ENCODE measurements around the gene LDLRAD4.
"Not testable (repeated sequence)": the region's sequence is repeated elsewhere in the genome, so short reads cannot be mapped to it uniquely, and the experiment has no call there.

LDLRAD4 gene

DNA sequence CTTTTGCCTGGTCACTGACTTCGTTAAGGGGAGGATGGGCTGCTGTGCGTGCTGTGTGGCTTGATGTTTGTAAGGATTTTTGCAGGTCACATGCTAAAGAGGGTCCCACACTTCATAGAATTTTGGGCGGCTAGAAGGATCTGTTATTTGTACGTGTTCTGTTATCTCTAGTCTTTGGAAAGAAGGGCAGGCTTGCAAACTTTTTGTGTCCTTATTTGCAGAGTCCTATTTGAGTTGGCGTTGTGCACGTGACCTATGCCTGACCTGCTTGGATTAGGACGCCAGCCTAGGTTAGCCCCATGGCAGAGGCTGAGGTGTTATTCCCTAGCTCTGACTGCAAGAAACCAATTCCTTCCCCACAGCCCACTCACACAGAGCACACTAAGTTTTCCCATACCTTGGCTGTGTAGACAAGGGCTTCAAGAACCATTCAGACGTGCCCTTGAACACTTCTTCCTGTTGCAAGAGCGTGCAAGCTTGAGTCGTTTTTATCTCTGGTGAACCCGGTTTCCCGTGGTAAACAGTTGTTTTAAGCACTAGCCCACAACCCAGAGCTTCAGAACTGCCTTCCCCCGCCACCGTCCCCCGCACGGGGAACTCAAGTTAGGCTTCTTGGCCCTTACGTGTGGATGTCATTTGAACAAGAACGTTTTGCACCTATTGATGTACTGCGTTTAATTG lies 94.6 kb downstream of the LDLRAD4 start:
- DNase-seq = no peak

DNA sequence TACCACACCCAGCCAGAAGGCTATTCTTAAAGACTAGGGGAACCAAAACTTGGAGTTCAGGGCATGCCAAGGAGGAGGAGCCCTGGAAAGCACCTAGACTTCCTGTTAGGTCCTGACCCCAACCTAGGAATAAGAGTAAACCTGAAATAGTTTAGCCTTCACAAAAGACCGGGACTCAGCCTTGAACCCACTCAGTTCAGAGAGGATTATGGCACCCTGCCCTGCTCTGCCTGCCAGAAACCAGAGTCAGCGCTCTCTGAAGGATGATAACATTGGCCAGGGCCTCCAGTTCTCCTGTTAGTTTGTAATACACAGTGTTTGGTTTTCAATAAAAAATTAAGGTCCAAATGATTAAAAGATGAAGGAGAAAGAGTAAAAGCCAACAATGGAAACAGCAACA lies 96.4 kb downstream of the LDLRAD4 start:
- no peak for DNase-seq

DNA sequence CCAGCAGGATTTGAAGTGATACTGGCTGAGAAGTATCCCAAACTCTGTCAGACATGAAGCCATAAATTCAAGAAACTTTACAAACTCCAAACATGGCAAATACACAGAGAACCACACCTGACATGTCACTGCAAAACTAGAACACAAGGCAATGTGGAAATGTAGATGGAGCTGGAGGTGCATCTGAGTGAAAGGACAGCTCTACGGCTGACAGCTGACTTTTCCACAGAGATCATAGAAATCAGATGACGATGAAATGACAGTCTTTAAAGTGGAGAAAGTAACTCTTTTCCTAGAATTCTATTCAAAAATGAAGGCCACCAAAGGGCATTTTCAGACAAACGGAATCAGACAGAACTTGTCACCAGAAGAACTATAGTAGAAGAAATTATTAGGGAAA lies 97.5 kb downstream of the LDLRAD4 start:
- DNase-seq = no peak

DNA sequence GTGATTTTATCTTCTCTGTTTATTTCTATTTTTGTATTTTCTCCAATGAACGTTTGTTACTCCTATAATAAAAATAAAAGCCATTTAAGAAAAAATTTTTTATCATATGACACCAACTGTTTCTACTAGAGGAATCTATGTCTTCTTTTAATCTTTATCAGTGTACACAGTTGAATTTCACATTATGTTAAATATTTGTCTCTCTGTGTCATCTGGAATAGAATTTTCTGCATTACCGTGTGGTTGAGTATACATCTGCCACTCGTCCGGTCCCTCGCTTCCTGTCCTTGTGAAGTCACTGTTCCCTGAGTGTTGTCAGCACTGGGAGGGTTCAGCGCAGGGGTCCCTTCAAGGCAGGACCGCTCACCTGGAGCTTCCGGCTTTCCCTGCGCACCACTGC lies 99.2 kb downstream of the LDLRAD4 start:
- DNase-seq = no peak

DNA sequence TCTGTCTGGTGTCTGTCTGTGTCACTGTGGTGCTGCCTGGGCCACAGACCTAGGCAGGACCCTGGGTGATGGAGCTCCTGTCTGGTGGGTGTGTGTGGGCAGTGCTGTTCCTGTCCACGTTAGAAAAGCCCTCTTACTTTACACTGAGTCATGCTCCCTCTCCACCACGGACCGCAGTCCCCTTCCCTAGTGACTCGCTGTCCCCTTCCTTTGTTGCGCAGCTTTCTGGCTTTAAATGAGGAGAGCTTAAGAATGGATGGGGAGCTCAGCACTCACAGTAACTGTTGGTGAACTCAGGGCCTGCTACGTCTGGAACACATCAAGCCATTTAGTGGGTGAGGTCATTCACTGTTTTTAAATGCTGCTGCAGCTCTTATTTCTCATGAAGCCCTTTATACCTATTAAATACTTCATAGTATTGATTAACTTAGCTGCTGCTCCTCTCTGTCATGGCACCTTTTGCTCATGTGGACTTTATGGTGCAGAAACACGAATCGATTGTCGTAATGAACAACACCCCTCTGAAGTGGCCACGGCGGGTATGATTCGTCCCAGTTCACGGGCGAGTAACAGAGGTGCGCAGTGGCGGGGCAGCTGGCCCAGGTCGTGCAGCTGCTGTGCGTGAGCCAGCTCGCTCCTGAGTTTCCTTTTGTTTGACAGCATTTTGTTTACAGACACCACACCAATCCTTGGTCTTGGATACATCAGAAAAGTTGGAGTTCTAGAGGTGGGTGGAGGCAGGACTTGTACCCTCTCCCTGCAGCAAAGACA lies 100.4 kb downstream of the LDLRAD4 start:
- no peak for DNase-seq

DNA sequence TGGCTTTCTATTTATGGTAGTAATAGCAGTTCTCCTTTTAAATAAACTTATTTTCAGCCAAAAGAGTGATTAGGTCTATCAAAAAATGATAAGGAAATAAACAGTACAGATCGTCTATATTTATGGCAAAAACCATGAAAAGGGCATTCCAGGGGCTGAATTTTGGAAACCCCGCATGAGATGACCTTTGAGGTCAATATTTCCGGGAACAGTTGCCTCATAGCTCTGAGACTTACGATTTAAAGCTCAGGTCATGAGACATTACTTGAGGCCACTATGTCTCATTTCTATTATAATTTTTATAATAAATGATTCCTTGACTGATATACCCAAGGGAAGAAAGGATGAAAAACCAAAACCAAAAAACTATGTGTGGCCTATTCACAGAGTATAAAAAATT lies 101.1 kb downstream of the LDLRAD4 start:
- no peak for DNase-seq

DNA sequence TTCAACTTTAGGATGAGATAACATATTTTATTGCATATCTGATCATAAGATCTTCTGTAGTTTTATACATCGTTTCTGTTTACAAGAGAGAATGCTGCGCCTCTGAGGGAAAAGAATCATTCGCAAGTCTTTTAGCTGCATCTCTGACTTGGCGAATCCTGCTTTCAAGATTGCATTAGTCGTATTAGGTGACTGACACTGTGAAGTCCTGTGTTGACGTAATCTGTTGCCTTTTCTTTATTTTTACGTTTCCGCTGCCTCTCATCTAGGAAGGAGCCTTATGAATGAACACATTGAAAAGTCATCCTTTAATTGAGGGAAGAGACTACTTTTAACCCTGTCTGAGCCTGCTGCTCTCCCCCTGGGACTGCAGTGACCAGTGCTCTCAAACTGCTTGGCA lies 101.5 kb downstream of the LDLRAD4 start:
- no peak for DNase-seq

DNA sequence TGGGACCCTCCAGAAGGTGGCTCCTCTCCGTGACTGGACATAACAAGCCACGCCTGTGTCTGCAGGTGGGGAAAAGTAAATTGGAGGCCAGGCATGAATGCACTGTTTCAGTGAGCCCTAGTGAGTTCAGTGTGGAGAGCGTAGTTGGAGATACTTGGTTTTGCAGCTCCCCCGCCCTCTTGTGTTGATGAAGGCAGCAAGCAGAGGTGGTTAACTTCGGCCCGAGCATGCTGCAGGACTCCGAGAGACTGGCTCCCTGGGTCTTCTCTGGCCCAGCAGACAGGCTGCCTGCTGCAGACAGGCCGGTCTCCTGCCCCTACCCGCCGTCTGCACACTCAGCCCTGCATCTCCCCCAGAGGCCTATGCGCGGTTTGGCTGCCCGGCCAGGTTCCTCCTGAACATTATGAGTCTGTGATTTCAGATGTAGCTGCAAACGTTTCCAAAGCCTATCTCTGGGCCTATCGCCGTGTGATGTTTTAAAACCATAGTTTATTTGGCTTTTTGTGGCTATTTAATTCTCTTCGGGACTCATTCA lies 102.4 kb downstream of the LDLRAD4 start:
- DNase-seq = no peak

DNA sequence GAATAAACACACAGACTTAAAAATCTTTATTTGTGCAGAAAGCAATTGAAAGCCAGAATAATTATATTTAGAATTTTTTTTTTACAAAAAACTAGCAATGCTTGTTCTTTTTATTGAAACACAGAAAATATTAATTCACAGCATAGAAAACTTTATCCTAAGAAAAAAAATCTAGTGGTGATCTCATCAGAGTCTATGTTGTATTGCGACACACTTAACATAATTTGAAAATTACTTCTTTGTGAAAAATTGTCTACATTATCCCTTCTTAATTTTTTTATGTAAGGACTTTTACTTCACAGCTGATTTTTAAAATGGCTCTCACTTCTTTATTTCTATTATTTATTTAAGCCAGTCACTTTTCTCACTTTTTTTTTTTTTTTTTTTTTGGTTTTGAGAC lies 103.4 kb downstream of the LDLRAD4 start:
- DNase-seq = no peak

DNA sequence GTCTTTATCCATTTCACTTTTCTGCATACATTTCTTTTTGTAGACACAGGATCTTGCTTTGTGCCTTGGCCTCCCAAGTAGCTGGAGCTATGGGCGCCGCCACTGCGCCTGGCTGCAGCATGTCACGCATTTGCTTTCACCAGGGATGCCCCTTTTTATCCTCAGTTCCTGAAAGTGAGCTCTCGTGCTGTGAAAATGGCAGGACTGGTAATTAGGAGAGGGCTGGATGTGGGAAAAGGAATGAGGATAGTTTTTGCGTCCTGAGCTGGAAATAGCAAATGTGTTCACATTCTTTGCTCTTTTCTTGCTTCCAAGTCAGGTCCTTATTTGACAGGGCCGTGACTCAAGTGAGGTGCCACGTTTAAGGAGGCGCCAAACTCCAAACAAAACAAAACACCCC lies 104.6 kb downstream of the LDLRAD4 start:
- no peak for DNase-seq

DNA sequence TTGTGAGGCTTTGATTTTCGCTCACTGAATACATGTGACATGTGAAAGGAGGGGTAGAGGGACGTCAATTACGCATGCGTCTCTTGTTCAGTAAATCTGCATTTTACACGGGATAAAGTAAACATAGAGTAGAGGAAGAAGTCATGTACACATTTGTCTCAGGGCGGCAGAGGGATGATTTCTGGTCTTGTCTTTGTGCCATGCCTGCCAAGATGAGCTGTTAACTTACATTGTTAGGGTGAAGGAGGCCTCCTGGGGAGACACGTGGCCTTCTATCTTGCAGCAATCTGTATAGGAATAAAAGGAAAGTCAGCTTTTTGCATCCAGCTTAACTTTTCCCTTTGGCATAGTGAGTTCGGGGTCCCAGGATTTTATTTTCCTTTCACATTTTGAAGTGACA lies 106.3 kb downstream of the LDLRAD4 start:
- DNase-seq = no peak

DNA sequence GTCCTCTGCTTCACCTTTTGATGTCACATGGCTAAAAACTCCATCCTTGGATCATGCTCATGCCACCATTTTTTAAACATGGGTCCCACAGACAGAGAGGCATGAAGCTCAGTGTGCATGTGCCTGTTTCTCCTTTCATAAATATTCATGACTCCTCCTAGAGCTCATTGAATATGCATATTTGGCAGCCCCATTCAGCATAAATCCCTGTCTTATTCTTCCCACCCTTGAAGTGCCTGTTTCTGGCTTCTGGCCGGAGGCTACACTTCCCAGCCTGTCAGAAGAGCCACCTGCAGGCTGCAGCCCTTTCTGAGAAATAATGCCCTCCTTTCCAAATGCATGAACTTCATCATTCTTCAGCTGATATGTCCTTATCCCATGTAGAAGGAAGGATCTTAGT lies 109.7 kb downstream of the LDLRAD4 start:
- no peak for DNase-seq

DNA sequence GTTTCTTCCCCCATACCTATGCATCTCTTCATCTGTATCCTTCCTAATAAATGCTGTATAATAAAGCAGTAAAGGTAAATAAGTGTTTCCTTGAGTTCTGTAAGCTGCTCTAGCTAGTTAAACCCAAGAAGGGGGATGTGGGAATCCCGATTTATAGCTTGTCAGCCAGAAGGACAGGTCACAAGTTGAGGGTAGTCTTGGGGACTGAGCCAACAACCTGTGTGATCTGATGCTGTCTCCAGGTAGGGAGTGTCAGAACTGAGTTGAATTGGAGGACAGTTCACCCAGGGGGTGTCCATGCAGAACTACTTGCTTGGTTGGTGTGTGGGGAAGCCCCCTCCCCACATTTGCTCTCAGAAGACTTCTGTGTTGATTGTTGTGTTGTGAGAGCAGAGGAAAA lies 112.4 kb downstream of the LDLRAD4 start:
- DNase-seq = no peak

DNA sequence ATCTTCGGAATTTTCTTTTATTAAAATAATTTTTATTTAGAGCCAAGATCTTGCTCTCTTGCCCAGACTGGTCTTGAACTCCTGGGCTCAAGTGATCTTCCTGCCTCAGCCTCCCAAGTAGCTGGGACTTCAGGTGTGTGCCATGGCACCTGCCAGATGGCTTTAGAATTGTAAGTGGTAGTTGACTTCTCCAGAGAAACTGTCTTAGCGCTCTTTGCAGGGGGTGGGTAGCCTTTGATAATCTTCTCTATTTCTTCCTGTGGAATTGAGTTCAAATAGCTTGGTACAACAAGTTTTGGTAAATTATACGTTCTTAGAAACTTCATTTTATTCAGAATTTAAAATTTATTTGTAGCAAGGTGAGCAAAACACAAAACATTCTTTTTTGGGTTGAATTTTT lies 113.3 kb downstream of the LDLRAD4 start:
- DNase-seq = no peak

DNA sequence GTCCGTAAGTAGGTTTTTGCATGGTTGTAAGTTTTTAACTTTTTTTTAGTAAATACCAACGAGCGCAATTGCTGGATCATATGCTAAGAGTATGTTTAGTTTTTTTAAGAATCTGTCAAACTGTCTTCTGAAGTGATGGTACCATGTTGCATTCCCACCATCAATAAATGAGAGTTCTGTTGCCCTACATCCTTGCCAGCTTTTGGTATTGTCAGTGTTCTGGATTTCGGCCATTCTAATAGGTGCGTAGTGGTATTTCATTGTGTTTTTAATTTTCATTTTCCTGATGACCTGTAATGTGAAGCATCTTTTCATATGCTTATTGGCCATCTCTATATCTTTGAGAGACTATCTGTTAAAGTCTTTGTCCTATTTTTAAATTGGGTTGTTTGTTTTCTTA lies 114.3 kb downstream of the LDLRAD4 start:
- no peak for DNase-seq

DNA sequence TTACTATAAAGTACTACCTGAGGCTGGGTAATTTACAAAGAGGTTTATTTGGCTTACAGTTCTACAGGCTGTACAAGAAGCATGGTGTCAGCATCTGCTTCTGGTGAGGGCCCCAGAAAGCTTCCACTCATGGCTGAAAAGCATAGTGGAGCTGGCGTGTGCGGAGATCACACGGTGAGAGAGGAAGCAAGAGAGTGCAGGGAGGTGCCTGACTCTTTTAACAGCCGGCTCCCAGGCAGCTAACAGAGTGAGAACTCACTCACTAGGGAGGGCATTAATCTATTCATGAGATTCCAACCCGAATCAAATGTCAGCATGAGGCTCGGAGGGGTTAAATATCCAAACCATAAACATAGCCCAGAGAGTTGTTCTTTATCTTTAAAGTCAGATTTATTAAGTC lies 117.3 kb downstream of the LDLRAD4 start:
- DNase-seq = no peak

DNA sequence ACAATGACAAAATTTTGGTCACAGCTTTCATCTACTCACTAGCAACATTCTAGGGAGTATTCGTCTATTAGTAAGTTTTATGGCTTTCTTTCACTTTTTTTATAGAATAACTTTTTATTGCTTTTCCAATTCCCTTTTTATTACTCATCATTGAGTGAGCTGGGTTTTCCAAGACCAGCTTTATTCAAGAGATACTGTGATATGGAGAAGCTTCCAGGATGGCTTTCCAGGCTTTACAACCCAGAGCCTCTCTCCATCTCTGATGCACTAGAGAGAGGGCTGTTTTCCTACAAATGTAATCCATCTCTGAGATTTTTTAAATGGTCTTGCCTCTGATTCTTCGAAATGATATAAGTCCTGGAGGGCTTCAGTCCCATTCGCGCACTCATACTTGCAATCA lies 118.3 kb downstream of the LDLRAD4 start:
- no peak for DNase-seq

DNA sequence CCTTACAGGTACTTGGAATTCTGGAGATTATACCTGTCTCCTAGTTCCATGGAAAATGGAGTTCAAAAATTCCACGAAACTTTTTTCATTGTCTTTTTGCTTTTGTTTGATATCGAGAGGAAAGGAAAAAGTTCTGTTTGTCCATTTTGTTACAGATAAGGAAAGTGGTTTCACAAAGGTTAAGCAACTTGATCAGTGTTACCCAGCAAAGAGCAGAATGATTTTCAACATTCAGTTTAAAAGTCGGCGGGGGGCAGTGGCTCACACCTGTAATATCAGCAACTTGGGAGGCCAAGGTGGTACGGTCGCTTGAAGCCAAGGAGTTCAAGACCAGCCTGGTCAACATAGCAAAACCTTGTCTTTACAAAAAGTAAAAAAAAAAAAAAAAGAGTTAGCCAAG lies 118.8 kb downstream of the LDLRAD4 start:
- no peak for DNase-seq

DNA sequence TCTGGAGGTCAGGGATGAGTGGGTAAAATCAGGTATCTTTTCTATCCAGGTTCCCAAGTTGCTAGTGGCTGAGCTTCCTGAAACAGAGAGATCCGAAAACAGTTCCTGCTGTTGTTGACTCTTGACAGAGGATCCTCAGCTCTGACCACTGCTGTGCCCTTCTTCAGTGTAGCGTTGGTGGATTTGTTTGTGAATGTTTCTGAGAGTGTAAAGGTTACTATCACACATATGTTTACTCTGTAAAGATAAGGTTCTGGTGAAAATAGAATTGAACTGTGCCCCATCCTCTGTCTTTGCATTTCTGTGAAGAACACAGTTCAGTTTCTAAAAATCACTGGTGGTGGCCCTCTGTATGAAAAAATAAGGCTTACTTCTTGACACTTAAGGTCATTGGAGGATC lies 119.8 kb downstream of the LDLRAD4 start:
- no peak for DNase-seq

DNA sequence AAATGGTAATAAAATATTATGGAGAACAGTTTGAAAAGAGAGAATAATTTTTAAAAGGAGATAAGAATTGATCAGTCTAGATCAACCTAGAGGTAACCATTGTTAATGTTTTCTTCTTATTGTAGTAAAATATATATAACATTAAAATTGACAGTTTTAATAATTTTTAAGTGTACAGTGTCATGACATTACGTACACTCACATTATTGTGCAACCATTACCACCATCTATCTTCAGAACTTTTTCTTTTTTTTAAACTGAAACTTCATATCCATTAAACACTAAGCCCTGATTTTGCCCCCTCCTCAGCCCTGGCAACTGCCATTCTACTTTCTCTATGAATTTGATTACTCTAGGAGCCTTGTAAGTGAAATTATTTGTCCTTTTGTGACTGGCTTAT lies 121.1 kb downstream of the LDLRAD4 start:
- no peak for DNase-seq

DNA sequence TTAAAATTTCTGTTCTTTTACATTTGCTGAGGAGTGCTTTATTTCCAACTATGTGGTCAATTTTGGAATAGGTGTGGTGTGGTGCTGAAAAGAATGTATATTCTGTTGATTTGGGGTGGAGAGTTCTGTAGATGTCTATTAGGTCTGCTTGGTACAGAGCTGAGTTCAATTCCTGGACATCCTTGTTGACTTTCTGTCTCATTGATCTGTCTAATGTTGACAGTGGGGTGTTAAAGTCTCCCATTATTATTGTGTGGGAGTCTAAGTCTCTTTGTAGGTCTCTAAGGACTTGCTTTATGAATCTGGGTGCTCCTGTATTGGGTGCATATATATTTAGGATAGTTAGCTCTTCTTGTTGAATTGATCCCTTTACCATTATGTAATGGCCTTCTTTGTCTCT lies 127.9 kb downstream of the LDLRAD4 start:
- DNase-seq = not testable (repeated sequence)

DNA sequence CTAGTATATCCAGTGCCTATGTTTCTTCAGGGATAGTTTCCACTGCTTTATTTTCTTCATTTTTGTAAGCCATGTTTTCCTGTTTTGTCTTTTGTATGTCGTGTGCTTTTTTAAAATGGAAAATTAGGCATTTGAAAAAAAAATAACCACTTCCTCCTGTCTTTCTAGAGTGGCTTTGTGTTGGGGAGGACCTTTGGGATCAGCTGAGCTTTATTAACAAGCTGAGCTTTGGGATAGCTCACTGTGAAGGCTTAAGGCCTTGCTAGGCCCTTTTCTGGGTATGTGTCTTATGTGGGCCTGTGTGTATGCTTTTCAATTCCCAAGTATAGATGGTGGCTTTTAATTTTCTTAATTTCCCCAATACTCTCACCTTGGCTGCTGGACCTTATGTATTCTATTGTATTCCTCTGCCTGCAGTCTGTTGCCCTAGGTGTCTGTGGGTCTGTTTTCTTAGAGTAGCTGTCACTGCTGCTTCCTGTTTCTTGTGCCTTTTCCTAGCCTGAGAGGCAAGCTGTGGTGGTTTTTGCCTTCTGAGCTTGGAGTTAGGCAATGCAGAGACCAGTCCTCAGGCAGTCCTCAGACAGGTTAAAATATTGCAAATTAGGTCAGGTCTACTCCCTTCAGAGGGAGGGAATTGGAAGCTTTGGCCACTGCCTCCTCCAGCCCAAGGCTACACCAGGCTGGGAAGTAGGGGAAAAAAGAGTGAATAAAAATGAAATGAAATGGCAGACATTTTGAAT lies 134.7 kb downstream of the LDLRAD4 start:
- DNase-seq = no peak

DNA sequence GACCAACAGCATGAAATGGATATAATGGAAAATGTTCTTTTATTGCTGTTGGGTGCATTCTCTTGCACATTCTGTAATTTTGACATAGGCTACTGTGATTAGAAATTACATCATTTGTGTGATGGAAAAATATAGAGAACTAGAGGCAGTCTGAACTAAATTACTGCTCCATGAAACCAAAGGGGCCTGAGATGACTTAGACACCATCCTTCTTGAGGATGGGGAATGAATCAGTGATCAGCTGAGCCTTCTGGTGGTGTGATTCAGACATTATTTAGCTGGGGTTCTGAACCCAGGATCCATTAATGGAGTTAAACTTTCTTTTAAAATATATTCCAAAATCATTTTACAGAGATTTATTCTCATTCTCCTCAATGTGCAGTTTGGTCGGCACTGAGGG lies 135.8 kb downstream of the LDLRAD4 start:
- DNase-seq = no peak

DNA sequence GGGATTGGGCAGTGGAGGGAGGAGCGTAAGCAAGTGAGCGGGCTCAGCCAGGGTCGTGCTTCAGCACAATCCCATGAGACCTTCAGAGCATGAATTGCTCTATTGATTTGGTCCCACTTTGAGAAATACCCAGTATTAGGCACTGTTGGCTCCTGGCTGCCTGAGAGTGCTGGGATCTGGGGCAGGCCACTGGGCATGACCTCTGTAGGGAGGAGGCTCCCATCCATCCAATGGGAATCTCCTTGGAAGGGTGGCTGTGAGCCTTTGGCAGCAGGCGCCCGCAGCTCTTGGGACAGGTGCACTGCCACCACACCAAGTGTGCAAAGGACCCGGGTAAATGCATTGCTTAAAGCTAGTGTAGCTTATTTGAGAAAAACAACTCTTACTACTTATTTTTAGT lies 137.5 kb downstream of the LDLRAD4 start:
- no peak for DNase-seq

Data from NCI-H1105 (cell line).